HG02870 (cell line): Measurements from ENCODE around the gene NR0B2.

ENCODE experiments used
- ATAC-seq: cut with Tn5 transposase; IDR thresholded peaks from one replicate; pipeline ENCODE4 v1.9.1; 2021; ENCODE audit warnings: mild to moderate bottlenecking, moderate library complexity; ENCODE audit not compliant: unreplicated experiment

Gene NR0B2

GRCh38 chr1:26938004-26938658 lies 24.4 kb upstream of the NR0B2 start:
- no peak for ATAC-seq

- no peak for ATAC-seq
Observed at GRCh38 chr1:26936823-26937222, 23.0 kb upstream of the NR0B2 start.

GRCh38 chr1:26932531-26932930 lies 18.8 kb upstream of the NR0B2 start:
- ATAC-seq = no peak

- no peak for ATAC-seq
Observed at GRCh38 chr1:26923711-26924110, 9.9 kb upstream of the NR0B2 start.

- ATAC-seq = no peak
Observed at GRCh38 chr1:26922901-26923300, 9.1 kb upstream of the NR0B2 start.

- ATAC-seq = no peak
Observed at GRCh38 chr1:26922431-26922729, 8.6 kb upstream of the NR0B2 start.

- ATAC-seq = peak; percentile 95
Observed at GRCh38 chr1:26921540-26922430, 8.0 kb upstream of the NR0B2 start, which contains the start of gene NUDC. TSS of gene NUDC (plus strand) at chr1:26921743. CDS start at chr1:26921849, 106 bp downstream.

- no peak for ATAC-seq
Observed at GRCh38 chr1:26921126-26921539, 7.4 kb upstream of the NR0B2 start.

- no peak for ATAC-seq
Observed at GRCh38 chr1:26915204-26915842, 1.5 kb upstream of the NR0B2 start.

- no peak for ATAC-seq
Observed at GRCh38 chr1:26913389-26913753, 404 bp downstream of the NR0B2 start.

GRCh38 chr1:26912147-26912490 lies 1.7 kb downstream of the NR0B2 start:
- ATAC-seq = no peak

- ATAC-seq = no peak
Observed at GRCh38 chr1:26911399-26912146, 2.2 kb downstream of the NR0B2 start.

- ATAC-seq = no peak
Observed at GRCh38 chr1:26910343-26911160, 3.2 kb downstream of the NR0B2 start.

- no peak for ATAC-seq
Observed at GRCh38 chr1:26909951-26910342, 3.8 kb downstream of the NR0B2 start.

GRCh38 chr1:26907071-26907917 lies 6.5 kb downstream of the NR0B2 start:
- ATAC-seq = no peak

GRCh38 chr1:26900815-26901511 lies 12.8 kb downstream of the NR0B2 start:
- no peak for ATAC-seq

GRCh38 chr1:26900001-26900814 lies 13.6 kb downstream of the NR0B2 start, which contains the start of gene GPATCH3:
TSS of gene GPATCH3 (minus strand) at chr1:26900467. CDS start at chr1:26900442, 25 bp downstream.
- ATAC-seq = peak; percentile 61

- ATAC-seq = no peak
Observed at GRCh38 chr1:26897351-26897750, 16.4 kb downstream of the NR0B2 start.
